ENCODE data around the gene SNX27.

SNX27 gene

DNA sequence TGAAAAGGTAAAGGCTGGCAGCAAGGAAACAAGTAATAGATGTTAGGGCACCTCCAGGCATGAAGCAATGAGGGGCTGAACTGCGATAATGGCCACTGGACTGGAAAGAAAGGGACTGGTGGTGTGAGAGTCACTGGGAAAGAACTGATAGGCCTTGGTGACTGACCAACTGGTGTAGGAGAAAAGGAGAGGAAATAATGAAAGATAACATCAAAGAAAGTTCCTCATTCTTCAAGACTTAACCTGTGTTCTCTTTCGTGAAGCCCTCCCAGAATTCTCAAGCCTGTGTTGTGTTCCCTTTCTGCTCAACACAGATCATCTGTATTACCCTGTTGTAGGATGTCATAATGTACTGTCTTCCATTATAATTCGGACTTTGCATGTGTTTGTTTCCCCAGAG, 20.9 kb upstream of the SNX27 start:
- Histone ChIP-seq H3K4me3 (ENCODE audit: low read depth, low read length) (no peak overlapping the region), H3K9me3 (ENCODE audit: control insufficient read depth, insufficient read depth, low read depth, low read length) (no peaks in the 10 kb centered on the region), H3K27ac (ENCODE audit: extremely low read depth, low read depth, low read length) (no peak overlapping the region), H3K4me1 (ENCODE audit: control insufficient read depth, insufficient read depth, low read length) (peaks cover under 1% of the 10 kb centered on the region; the same call in 1 of the 2 replicates), H3K36me3 (ENCODE audit: control insufficient read depth in 2 of 2, insufficient read depth in 1 of 2, low read length in 2 of 2) (no peaks in the 10 kb centered on the region)
- TF ChIP-seq SETDB1 (IDR thresholded peaks at IDR 0.05; ENCODE audit: insufficient read length, low read length) (peak; percentile 91), SALL2 (tag by site-specific recombination; IDR thresholded peaks at IDR 0.05; ENCODE audit: borderline replicate concordance) (no peak)
- POLR2A ChIA-PET = no interaction called here
- CTCF ChIA-PET = interaction anchor here (0.6 to 2.5 kb wide), 3 partner anchors 13 to 245 kb away, joined by 3 to 10 read pairs (median 3); no protein-coding TSS in a partner anchor

DNA sequence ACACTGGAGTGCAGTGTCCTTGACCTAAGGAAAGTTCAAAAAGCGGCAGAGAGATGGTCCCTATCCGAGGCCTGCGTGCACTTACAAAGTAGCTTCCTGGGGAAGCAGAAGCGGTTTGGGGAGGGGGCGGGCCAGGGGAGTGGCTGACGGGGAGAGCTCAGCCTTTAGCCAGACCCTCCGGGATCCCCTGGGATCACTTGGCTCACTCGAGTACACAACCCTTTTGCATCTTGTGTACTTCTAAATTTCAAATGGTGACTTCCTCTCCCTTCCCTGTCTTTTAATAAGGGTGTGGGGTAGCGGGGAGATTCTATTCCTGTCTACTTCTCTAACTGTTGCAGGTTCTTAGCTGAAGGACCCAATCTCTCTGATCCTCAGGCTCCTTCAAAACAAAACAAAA, 18.1 kb upstream of the SNX27 start:
- TF ChIP-seq ZNF423 (tag by site-specific recombination; IDR thresholded peaks at IDR 0.05) = no peak
- no peak for TF ChIP-seq ZNF654 (tag by site-specific recombination; IDR thresholded peaks at IDR 0.05; ENCODE audit: low read depth)
- TF ChIP-seq PRDM1 (tag by site-specific recombination; IDR thresholded peaks at IDR 0.05) = no peak
- TF ChIP-seq GFI1B (tag by site-specific recombination; IDR thresholded peaks at IDR 0.05) = no peak
- TF ChIP-seq RBAK (tag by site-specific recombination; IDR thresholded peaks at IDR 0.05) = no peak
- no peak for TF ChIP-seq SP2 (tag by site-specific recombination; IDR thresholded peaks at IDR 0.05)
- TF ChIP-seq MYNN (tag by site-specific recombination; IDR thresholded peaks at IDR 0.05; ENCODE audit: borderline replicate concordance) = no peak
- TF ChIP-seq ZNF677 (tag by site-specific recombination; IDR thresholded peaks at IDR 0.05) = no peak
- no peak for TF ChIP-seq ZIC2 (tag by site-specific recombination; IDR thresholded peaks at IDR 0.05)
- no peak for TF ChIP-seq ZNF670 (tag by site-specific recombination; IDR thresholded peaks at IDR 0.05; ENCODE audit: low read depth)
- no peak for TF ChIP-seq ZNF529 (tag by site-specific recombination; IDR thresholded peaks at IDR 0.05; ENCODE audit: insufficient replicate concordance)
- no peak overlapping the region for H3K4me3 ChIP-seq (ENCODE audit: low read depth, low read length)
- ChIA-PET CTCF (interaction anchor here (0.5 to 5.0 kb wide), 46 partner anchors 10 to 1069 kb away, joined by 3 to 34 read pairs (median 5); partner anchors contain the start of genes RIIAD1, RORC and TUFT1), POLR2A (interaction anchor here (0.6 to 1.8 kb wide), 3 partner anchors 26 to 53 kb away, joined by 3 to 9 read pairs (median 3); partner anchors contain the start of gene TUFT1)
- H3K36me3 ChIP-seq (ENCODE audit: control insufficient read depth in 2 of 2, insufficient read depth in 1 of 2, low read length in 2 of 2) = no peaks in the 10 kb centered on the region
- H3K9me3 ChIP-seq (ENCODE audit: control insufficient read depth, insufficient read depth, low read depth, low read length) = no peaks in the 10 kb centered on the region
- peaks cover 11% of the 10 kb centered on the region for H3K4me1 ChIP-seq (ENCODE audit: control insufficient read depth, insufficient read depth, low read length)
- 0 out of 2 replicates have a peak overlapping the region, but pooled peaks have one; percentile 8 for H3K27ac ChIP-seq (ENCODE audit: extremely low read depth, low read depth, low read length)

DNA sequence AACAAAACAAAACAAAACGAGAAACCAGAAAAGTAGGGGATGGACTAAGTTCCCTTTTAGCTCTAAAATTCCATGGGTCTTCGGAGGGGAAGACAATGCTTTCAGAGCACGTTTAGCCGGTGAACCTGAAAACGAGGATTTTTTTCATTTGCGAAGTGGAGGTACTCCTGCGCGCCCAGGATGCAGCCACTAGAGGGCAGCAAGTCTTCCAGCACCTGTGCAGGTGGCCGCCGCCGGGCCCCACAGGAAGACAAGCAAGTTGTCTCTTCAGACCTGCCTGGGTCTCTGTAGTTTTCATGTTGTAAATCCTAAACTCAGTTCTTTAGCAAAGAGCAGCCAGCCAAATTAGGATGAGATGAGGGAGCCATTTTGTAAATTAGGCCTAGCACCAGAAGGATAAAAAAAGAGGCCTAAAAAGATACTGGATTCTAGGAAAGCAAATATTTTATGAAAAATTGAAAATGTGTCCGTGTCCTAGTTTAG, 17.7 kb upstream of the SNX27 start:
- Histone ChIP-seq H3K4me3 (ENCODE audit: low read depth, low read length) (no peak overlapping the region), H3K27ac (ENCODE audit: extremely low read depth, low read depth, low read length) (peak overlapping the region; percentile 8; the same call in 1 of the 2 replicates), H3K9me3 (ENCODE audit: control insufficient read depth, insufficient read depth, low read depth, low read length) (no peaks in the 10 kb centered on the region), H3K36me3 (ENCODE audit: control insufficient read depth in 2 of 2, insufficient read depth in 1 of 2, low read length in 2 of 2) (no peaks in the 10 kb centered on the region), H3K4me1 (ENCODE audit: control insufficient read depth, insufficient read depth, low read length) (peaks cover 11% of the 10 kb centered on the region)
- POLR2A ChIA-PET = interaction anchor here (0.6 to 1.8 kb wide), 3 partner anchors 26 to 54 kb away, joined by 3 to 9 read pairs (median 3); partner anchors contain the start of gene TUFT1
- CTCF ChIA-PET = interaction anchor here (0.5 to 5.0 kb wide), 46 partner anchors 10 to 1070 kb away, joined by 3 to 34 read pairs (median 5); partner anchors contain the start of genes RIIAD1, RORC and TUFT1
- TF ChIP-seq ZNF837 (tag by site-specific recombination; IDR thresholded peaks at IDR 0.05) (no peak), YY1 (tag by site-specific recombination; IDR thresholded peaks at IDR 0.05) (0 out of 2 replicates have a peak, but pooled peaks have one; percentile 24), ZFP37 (tag by site-specific recombination; IDR thresholded peaks at IDR 0.05) (no peak), ZNF2 (tag by site-specific recombination; IDR thresholded peaks at IDR 0.05) (no peak; the same call in 1 of the 2 replicates), GLI4 (tag by site-specific recombination; IDR thresholded peaks at IDR 0.05) (no peak), ZNF394 (tag by site-specific recombination; IDR thresholded peaks at IDR 0.05; ENCODE audit: borderline replicate concordance) (0 out of 2 replicates have a peak, but pooled peaks have one; percentile 28), ZNF184 (tag by site-specific recombination; IDR thresholded peaks at IDR 0.05) (0 out of 2 replicates have a peak, but pooled peaks have one; percentile 40), ZSCAN16 (tag by site-specific recombination; IDR thresholded peaks at IDR 0.05) (no peak), ZNF610 (tag by site-specific recombination; IDR thresholded peaks at IDR 0.05; ENCODE audit: borderline replicate concordance) (no peak), ZNF560 (tag by site-specific recombination; IDR thresholded peaks at IDR 0.05; ENCODE audit: borderline replicate concordance) (no peak), ZNF426 (tag by site-specific recombination; IDR thresholded peaks at IDR 0.05) (no peak), ZNF214 (tag by site-specific recombination; IDR thresholded peaks at IDR 0.05; ENCODE audit: borderline replicate concordance) (no peak)
- TF ChIP-seq, protein P1, sequence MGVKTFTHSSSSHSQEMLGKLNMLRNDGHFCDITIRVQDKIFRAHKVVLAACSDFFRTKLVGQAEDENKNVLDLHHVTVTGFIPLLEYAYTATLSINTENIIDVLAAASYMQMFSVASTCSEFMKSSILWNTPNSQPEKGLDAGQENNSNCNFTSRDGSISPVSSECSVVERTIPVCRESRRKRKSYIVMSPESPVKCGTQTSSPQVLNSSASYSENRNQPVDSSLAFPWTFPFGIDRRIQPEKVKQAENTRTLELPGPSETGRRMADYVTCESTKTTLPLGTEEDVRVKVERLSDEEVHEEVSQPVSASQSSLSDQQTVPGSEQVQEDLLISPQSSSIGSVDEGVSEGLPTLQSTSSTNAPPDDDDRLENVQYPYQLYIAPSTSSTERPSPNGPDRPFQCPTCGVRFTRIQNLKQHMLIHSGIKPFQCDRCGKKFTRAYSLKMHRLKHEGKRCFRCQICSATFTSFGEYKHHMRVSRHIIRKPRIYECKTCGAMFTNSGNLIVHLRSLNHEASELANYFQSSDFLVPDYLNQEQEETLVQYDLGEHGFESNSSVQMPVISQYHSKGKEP (tag by site-specific recombination; IDR thresholded peaks at IDR 0.05) = no peak
- TF ChIP-seq, protein P2, sequence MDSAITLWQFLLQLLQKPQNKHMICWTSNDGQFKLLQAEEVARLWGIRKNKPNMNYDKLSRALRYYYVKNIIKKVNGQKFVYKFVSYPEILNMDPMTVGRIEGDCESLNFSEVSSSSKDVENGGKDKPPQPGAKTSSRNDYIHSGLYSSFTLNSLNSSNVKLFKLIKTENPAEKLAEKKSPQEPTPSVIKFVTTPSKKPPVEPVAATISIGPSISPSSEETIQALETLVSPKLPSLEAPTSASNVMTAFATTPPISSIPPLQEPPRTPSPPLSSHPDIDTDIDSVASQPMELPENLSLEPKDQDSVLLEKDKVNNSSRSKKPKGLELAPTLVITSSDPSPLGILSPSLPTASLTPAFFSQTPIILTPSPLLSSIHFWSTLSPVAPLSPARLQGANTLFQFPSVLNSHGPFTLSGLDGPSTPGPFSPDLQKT (IDR thresholded peaks at IDR 0.05; ENCODE audit: borderline replicate concordance, low read depth, low read length) = no peak
- TF ChIP-seq, protein P3, sequence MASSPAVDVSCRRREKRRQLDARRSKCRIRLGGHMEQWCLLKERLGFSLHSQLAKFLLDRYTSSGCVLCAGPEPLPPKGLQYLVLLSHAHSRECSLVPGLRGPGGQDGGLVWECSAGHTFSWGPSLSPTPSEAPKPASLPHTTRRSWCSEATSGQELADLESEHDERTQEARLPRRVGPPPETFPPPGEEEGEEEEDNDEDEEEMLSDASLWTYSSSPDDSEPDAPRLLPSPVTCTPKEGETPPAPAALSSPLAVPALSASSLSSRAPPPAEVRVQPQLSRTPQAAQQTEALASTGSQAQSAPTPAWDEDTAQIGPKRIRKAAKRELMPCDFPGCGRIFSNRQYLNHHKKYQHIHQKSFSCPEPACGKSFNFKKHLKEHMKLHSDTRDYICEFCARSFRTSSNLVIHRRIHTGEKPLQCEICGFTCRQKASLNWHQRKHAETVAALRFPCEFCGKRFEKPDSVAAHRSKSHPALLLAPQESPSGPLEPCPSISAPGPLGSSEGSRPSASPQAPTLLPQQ (tag by site-specific recombination; IDR thresholded peaks at IDR 0.05) = peak; percentile 98
